B cell (primary cell): ENCODE results near the gene TENM3. TPM values are rescaled to one million over a fixed set of nuclear protein-coding genes. Genes with fewer than 3 reads are reported as not detected.

Source experiments
- ATAC-seq: fragments of 200-7000 bp; cut with Tn5 transposase; one replicate; pipeline ENCODE4 v1.10.0; 2021; ENCODE audit warnings: low read depth, mild to moderate bottlenecking, moderate number of reproducible peaks, moderate library complexity
- CTCF ChIA-PET: fragments of 350-600 bp; sonication (Branson Sonifier 250); formaldehyde crosslinking; loops from one replicate; lab custom pipeline; 2021; ENCODE audit warnings: antibody characterized with exemption, inconsistent platforms; lab: Charles Lee
- POLR2A ChIA-PET: fragments of 350-600 bp; sonication (Branson Sonifier 250); formaldehyde crosslinking; loops from one replicate; lab custom pipeline; 2021; ENCODE audit warnings: antibody characterized with exemption; lab: Charles Lee
- DNase-seq: peaks from one replicate; pipeline ENCODE4 v3.0.0; 2013
- H2AFZ ChIP-seq: 2 replicates; pipeline ENCODE4 v1.6.1; 2012; ENCODE audit warnings: mild to moderate bottlenecking, low read depth, low read length; ENCODE audit not compliant: insufficient read depth, poor library complexity, severe bottlenecking
- H3K27ac ChIP-seq, 2 donors: 1 replicate in 1 of 2; 2 replicates in 1 of 2; pipeline ENCODE4 v1.5.1; 2012 to 2013; ENCODE audit warnings: low read length in 2 of 2, mild to moderate bottlenecking in 2 of 2, moderate library complexity in 1 of 2
- H3K27me3 ChIP-seq, 4 experiments: fragments of 200-600 bp in 1 of 4; sonication (generic) in 1 of 4; replicated peaks in 1 of 4; 1 replicate in 2 of 4; 2 replicates in 2 of 4; pipeline versions ENCODE4 v1.6.1 to v1.7.0; 2013 to 2016; ENCODE audit warnings: low read length in 3 of 4, mild to moderate bottlenecking in 2 of 4, mixed read lengths in 1 of 4, moderate library complexity in 1 of 4; ENCODE audit not compliant: insufficient read depth in 4 of 4, control insufficient read depth in 3 of 4; ENCODE audit errors: control extremely low read depth in 1 of 4
- H3K36me3 ChIP-seq, 2 experiments: replicated peaks in 1 of 2; 1 replicate in 1 of 2; 2 replicates in 1 of 2; pipeline versions ENCODE4 v1.6.1 to v1.7.1; 2013; ENCODE audit warnings: low read length in 1 of 2; ENCODE audit not compliant: insufficient read depth in 2 of 2, control insufficient read depth in 1 of 2; ENCODE audit errors: control extremely low read depth in 1 of 2, extremely low read depth in 1 of 2
- H3K4me1 ChIP-seq, 2 donors: fragments of 200-600 bp in 1 of 2; sonication (generic) in 1 of 2; 1 replicate in 1 of 2; 2 replicates in 1 of 2; pipeline versions ENCODE4 v1.5.1 to v1.6.1; 2013 to 2017; ENCODE audit warnings: low read length in 2 of 2; ENCODE audit not compliant: control insufficient read depth in 2 of 2, insufficient read depth in 2 of 2
- H3K4me2 ChIP-seq: replicated peaks from 2 replicates; pipeline ENCODE3; 2012; ENCODE audit warnings: mild to moderate bottlenecking, low read depth, low read length; ENCODE audit not compliant: poor library complexity, severe bottlenecking
- H3K4me3 ChIP-seq, 5 experiments: fragments of 200-600 bp in 1 of 5; sonication (generic) in 1 of 5; 1 replicate in 3 of 5; 2 replicates in 2 of 5; pipeline versions ENCODE4 v1.5.1 to v1.7.0; 2011 to 2016; ENCODE audit warnings: low read length in 4 of 5, mild to moderate bottlenecking in 4 of 5, low read depth in 2 of 5, control low read depth in 1 of 5, moderate library complexity in 1 of 5; ENCODE audit not compliant: insufficient read depth in 1 of 5; ENCODE audit errors: control extremely low read depth in 1 of 5, extremely low read depth in 1 of 5
- H3K79me2 ChIP-seq: fragments of 200-600 bp; sonication (generic); one replicate; pipeline ENCODE4 v1.6.0; 2016; ENCODE audit warnings: low read length; ENCODE audit not compliant: control insufficient read depth, insufficient read depth
- H3K9ac ChIP-seq: fragments of 200-600 bp; sonication (generic); 2 replicates; pipeline ENCODE4 v1.6.1; 2017; ENCODE audit warnings: mild to moderate bottlenecking, low read length, moderate library complexity
- H3K9me3 ChIP-seq, 3 donors: one replicate each; pipeline versions ENCODE4 v1.6.1 to v1.7.1; 2013; ENCODE audit warnings: low read length in 2 of 3; ENCODE audit not compliant: control insufficient read depth in 2 of 3, insufficient read depth in 1 of 3; ENCODE audit errors: control extremely low read depth in 1 of 3
- H4K20me1 ChIP-seq: 2 replicates; pipeline ENCODE4 v1.6.0; 2012; ENCODE audit warnings: mild to moderate bottlenecking, low read length; ENCODE audit not compliant: insufficient read depth, control insufficient read depth, poor library complexity, severe bottlenecking
- H3K27ac Mint-ChIP-seq: one replicate; pipeline ENCODE4 v1.8.0; 2021; ENCODE audit warnings: mixed read lengths
- H3K27me3 Mint-ChIP-seq: one replicate; pipeline ENCODE4 v1.8.0; 2021; ENCODE audit warnings: mixed read lengths
- H3K4me1 Mint-ChIP-seq: one replicate; pipeline ENCODE4 v1.8.0; 2021; ENCODE audit warnings: mixed read lengths
- H3K4me3 Mint-ChIP-seq: one replicate; pipeline ENCODE4 v1.8.0; 2021; ENCODE audit warnings: mixed read lengths
- H3K9me3 Mint-ChIP-seq: one replicate; pipeline ENCODE4 v1.8.0; 2022; ENCODE audit warnings: mixed read lengths; ENCODE audit not compliant: insufficient read depth
- CTCF ChIP-seq: fragments of 200-600 bp; IDR thresholded peaks from one replicate; pipeline ENCODE4 v1.8.0; 2022; ENCODE audit warnings: antibody characterized with exemption, mild to moderate bottlenecking
- EZH2 ChIP-seq: IDR thresholded peaks from 2 replicates; pipeline ENCODE4 v1.6.1; 2012; ENCODE audit warnings: borderline replicate concordance, low read depth, mild to moderate bottlenecking, moderate library complexity, low read length; ENCODE audit not compliant: insufficient read depth, poor library complexity, severe bottlenecking
- WGBS: methylation state at CpG from one replicate; pipeline ENCODE4 v1.1.5; 2013; ENCODE audit warnings: missing lambda C conversion rate; ENCODE audit not compliant: insufficient coverage; 5-methylcytosine and 5-hydroxymethylcytosine counted together
- intact Hi-C: fragments of 100-400 bp; cut with micrococcal nuclease; formaldehyde crosslinking; loops from one replicate; pipeline ENCODE4 v1.10.0; 2022
- polyA plus RNA-seq: library from polyadenylated mRNA; depleted of rRNA; stranded (reverse); fragments of >200 nt; gene quantifications from 2 replicates; pipeline ENCODE4 v1.2.3, GENCODE V29; 2012
- total RNA-seq, 2 donors: library from RNA; stranded (reverse); fragments of 120-200 nt in 1 of 2; gene quantifications; 1 replicate in 1 of 2; 2 replicates in 1 of 2; pipeline versions ENCODE4 v1.2.3 to v1.2.4, GENCODE V29; 2013 to 2022

Gene TENM3
- total and polyA plus RNA-seq, 2 donors (not counting 1 experiment from before 2014, with no cell fraction given) = not detected

- Mint-ChIP-seq H3K9me3 (no peaks in the 10 kb centered on the region), H3K27ac (no peak overlapping the region), H3K4me3 (no peak overlapping the region), H3K4me1 (no peaks in the 10 kb centered on the region), H3K27me3 (no peaks in the 10 kb centered on the region)
- CTCF ChIA-PET = no interaction called here
- no peak for TF ChIP-seq CTCF
- no peak for TF ChIP-seq EZH2
- Histone ChIP-seq H3K36me3 (no peaks in the 10 kb centered on the region), H3K27me3 (no peaks in the 10 kb centered on the region), H4K20me1 (no peaks in the 10 kb centered on the region), H3K79me2 (no peaks in the 10 kb centered on the region), H3K4me2 (no peak overlapping the region), H3K27ac (no peak overlapping the region), H2AFZ (no peak overlapping the region), H3K9me3 (no peaks in the 10 kb centered on the region), H3K4me1 (no peaks in the 10 kb centered on the region), H3K4me3 (no peak overlapping the region), H3K9ac (no peak overlapping the region)
- no peak for ATAC-seq
- intact Hi-C loops = no loop called here
- no peak for DNase-seq
- WGBS = 70% methylated on average over 4 of the region's 5 CpGs
- POLR2A ChIA-PET = no interaction called here
Observed at GRCh38 chr4:182683661-182684060, 440.5 kb downstream of the TENM3 start.

GRCh38 chr4:182684796-182685195 is 441.6 kb downstream of the TENM3 start:
- H3K4me3 ChIP-seq = no peak overlapping the region
- H3K4me1 ChIP-seq = no peaks in the 10 kb centered on the region
- TF ChIP-seq EZH2 (no peak), CTCF (no peak)
- no peak overlapping the region for H2AFZ ChIP-seq
- no peak overlapping the region for H3K27ac Mint-ChIP-seq
- intact Hi-C loops = no loop called here
- no peaks in the 10 kb centered on the region for H3K27me3 Mint-ChIP-seq
- no peak overlapping the region for H3K27ac ChIP-seq
- no peak overlapping the region for H3K4me2 ChIP-seq
- no peaks in the 10 kb centered on the region for H3K36me3 ChIP-seq
- ChIA-PET POLR2A (no interaction called here), CTCF (interaction anchor here (0.7 kb wide), 1 partner anchor 10 kb away, joined by 3 read pairs; no protein-coding TSS in a partner anchor)
- no peak overlapping the region for H3K9ac ChIP-seq
- no peaks in the 10 kb centered on the region for H3K9me3 ChIP-seq
- no peaks in the 10 kb centered on the region for H3K4me1 Mint-ChIP-seq
- H3K79me2 ChIP-seq = no peaks in the 10 kb centered on the region
- no peaks in the 10 kb centered on the region for H4K20me1 ChIP-seq
- no peak for DNase-seq
- no peaks in the 10 kb centered on the region for H3K27me3 ChIP-seq
- no peak for ATAC-seq
- H3K4me3 Mint-ChIP-seq = no peak overlapping the region
- H3K9me3 Mint-ChIP-seq = no peaks in the 10 kb centered on the region
